ENCODE data around the gene UBAC2.

DNA sequence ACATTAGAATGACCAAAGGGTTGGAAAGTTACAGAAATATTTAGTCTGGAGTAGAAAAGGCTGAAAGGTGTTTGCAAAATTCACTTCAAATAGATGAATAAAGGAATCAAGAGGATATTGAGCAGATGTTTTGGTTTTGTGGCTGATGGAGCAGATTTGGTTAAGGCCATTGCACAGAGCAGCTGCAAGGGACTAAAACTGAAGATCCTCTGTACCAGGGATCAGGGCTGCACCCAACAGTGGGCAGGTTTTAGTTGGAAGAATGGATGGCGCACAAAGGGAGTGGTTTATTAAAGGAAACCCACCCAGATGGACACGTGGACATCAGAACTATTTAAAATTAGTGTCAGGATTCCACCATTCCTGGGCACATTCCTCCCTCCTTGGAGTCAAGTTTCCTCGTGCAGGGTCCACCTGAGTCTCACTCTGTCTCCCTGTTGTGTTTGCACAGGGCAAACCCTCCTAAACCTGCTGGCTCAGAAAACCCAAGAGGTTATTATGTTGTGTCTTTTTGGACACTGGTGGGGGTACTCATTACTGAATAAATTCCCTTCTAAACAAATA, 9.2 kb upstream of the UBAC2 start:
- TF ChIP-seq, protein P1, sequence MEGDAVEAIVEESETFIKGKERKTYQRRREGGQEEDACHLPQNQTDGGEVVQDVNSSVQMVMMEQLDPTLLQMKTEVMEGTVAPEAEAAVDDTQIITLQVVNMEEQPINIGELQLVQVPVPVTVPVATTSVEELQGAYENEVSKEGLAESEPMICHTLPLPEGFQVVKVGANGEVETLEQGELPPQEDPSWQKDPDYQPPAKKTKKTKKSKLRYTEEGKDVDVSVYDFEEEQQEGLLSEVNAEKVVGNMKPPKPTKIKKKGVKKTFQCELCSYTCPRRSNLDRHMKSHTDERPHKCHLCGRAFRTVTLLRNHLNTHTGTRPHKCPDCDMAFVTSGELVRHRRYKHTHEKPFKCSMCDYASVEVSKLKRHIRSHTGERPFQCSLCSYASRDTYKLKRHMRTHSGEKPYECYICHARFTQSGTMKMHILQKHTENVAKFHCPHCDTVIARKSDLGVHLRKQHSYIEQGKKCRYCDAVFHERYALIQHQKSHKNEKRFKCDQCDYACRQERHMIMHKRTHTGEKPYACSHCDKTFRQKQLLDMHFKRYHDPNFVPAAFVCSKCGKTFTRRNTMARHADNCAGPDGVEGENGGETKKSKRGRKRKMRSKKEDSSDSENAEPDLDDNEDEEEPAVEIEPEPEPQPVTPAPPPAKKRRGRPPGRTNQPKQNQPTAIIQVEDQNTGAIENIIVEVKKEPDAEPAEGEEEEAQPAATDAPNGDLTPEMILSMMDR (IDR thresholded peaks at IDR 0.05): no peak
- TF ChIP-seq POLR2A (IDR thresholded peaks at IDR 0.05): no peak

All from suprapubic skin (tissue), 3 donors.